ENCODE results near the gene TNS1.

The TNS1 gene

DNA sequence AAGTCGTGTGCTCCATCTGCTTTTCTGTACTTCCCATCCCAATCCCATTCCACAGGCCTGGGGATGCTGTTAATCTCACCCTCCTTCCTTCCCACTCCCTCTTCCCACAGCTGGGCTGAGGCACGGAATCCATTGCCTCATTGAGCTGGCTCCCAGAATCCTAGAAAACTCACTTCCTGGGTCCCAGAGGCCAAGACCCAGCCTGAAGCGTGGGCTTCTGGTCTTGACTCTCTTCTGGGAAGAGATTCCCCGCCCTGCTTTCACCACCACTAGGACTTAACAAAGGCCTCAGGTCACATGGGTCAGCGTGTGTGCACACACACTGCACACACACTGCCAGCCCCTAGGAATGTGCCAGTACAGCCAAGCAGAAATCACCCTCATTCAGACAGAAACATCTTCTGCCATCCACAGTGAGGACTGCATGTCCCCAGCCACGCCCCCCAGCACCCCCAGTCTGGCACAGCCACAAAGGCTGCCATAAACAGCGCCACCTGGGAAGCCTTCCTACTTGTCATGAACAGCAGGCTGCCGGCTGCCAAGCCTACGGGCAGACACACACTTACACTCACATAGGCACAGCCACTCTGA, 165.8 kb downstream of the TNS1 start:
- Histone ChIP-seq H3K4me2 (ENCODE audit: low read depth, low read length) (no peak overlapping the region), H2AFZ (ENCODE audit: low read length) (no peak overlapping the region), H3K27ac (ENCODE audit: low read length) (no peak overlapping the region)

GRCh38 chr2:217835931-217836891, 166.6 kb downstream of the TNS1 start:
- Histone ChIP-seq H3K4me2 (ENCODE audit: low read depth, low read length) (no peak overlapping the region), H3K9ac (ENCODE audit: low read length) (no peak overlapping the region), H4K20me1 (ENCODE audit: insufficient read depth, low read length) (no peaks in the 10 kb centered on the region), H3K79me2 (ENCODE audit: low read length) (no peaks in the 10 kb centered on the region), H3K36me3 (replicated peaks; ENCODE audit: insufficient read depth, low read length) (no peaks in the 10 kb centered on the region), H3K9me2 (replicated peaks; ENCODE audit: insufficient read depth, low read length) (no peaks in the 10 kb centered on the region), H3K4me1 (ENCODE audit: low read length) (no peaks in the 10 kb centered on the region), H3K27me3 (replicated peaks; ENCODE audit: insufficient read depth, low read length) (no peaks in the 10 kb centered on the region; the same call in 1 of the 2 replicates), H3K9me3 (replicated peaks; ENCODE audit: insufficient read depth, low read length) (no peaks in the 10 kb centered on the region), H3K27ac (ENCODE audit: low read length) (no peak overlapping the region), H3F3A (ENCODE audit: insufficient read depth, low read length) (no peaks in the 10 kb centered on the region), H2AFZ (ENCODE audit: low read length) (no peak overlapping the region), H3K4me3 (ENCODE audit: low read length) (no peak overlapping the region)
- TF ChIP-seq CTCF (IDR thresholded peaks at IDR 0.05; ENCODE audit: low read length), result no peak
- no peak for TF ChIP-seq EZH2phosphoT487 (IDR thresholded peaks at IDR 0.05; ENCODE audit: low read length)
- no peak for TF ChIP-seq EZH2 (optimal IDR thresholded peaks at IDR 0.05; ENCODE audit: low read depth, low read length)
- DNase-seq, result no peak

More for the DNA sequence above, 165.8 kb downstream of the TNS1 start:
- Histone ChIP-seq H3K4me3 (ENCODE audit: low read length) (no peak overlapping the region), H3K36me3 (replicated peaks; ENCODE audit: insufficient read depth, low read length) (no peaks in the 10 kb centered on the region), H4K20me1 (ENCODE audit: insufficient read depth, low read length) (no peaks in the 10 kb centered on the region), H3K9ac (ENCODE audit: low read length) (no peak overlapping the region), H3K4me1 (ENCODE audit: low read length) (no peaks in the 10 kb centered on the region), H3K79me2 (ENCODE audit: low read length) (no peaks in the 10 kb centered on the region), H3K9me3 (replicated peaks; ENCODE audit: insufficient read depth, low read length) (no peaks in the 10 kb centered on the region), H3F3A (ENCODE audit: insufficient read depth, low read length) (no peaks in the 10 kb centered on the region), H3K27me3 (replicated peaks; ENCODE audit: insufficient read depth, low read length) (no peaks in the 10 kb centered on the region; the same call in 1 of the 2 replicates), H3K9me2 (replicated peaks; ENCODE audit: insufficient read depth, low read length) (no peaks in the 10 kb centered on the region)
- no peak for DNase-seq
- TF ChIP-seq EZH2phosphoT487 (IDR thresholded peaks at IDR 0.05; ENCODE audit: low read length) (no peak), CTCF (IDR thresholded peaks at IDR 0.05; ENCODE audit: low read length) (no peak), EZH2 (optimal IDR thresholded peaks at IDR 0.05; ENCODE audit: low read depth, low read length) (no peak)

DNA sequence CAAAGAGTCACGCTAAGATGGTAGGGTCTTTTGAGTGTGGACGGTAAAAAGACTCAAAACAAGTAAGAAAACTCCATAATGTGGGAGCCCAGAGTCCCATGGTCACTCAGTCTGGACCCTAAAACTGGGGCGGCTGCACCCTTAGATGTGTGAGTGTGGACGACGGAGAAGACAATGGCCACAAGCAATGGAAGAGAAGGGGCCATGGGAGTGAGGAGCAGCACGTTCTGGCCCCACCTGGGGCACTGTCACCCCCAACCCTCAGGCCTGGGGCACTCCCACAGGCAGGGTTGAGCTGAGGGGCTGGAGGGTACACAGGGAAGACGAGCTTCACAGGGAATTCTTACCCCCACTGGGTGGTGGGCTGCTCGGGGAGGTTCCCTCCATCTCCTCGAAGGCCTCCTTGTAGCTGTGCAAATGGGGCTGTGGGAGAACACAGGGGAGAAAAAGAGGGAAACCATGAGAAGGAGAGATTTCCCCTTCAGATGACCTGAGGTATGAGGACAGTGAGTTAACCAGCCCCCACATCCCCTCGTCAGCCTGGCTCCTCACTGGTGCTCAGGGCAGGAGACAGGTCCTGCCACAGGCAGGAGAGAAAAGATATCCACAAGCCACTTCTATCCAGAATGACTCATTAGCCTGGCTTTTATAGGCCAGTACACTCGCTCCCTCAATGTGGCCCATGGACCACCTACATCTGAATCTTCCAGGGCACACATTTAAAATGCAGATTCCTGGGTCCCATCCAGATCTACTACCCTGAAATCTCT, 167.9 kb downstream of the TNS1 start:
- TF ChIP-seq CTCF (IDR thresholded peaks at IDR 0.05; ENCODE audit: low read length), result no peak
- TF ChIP-seq EZH2phosphoT487 (IDR thresholded peaks at IDR 0.05; ENCODE audit: low read length), result no peak
- TF ChIP-seq EZH2 (optimal IDR thresholded peaks at IDR 0.05; ENCODE audit: low read depth, low read length), result no peak
- no peak for DNase-seq
- no peaks in the 10 kb centered on the region for H3K36me3 ChIP-seq (replicated peaks; ENCODE audit: insufficient read depth, low read length)
- H2AFZ ChIP-seq (ENCODE audit: low read length), result no peak overlapping the region
- H3K4me2 ChIP-seq (ENCODE audit: low read depth, low read length), result no peak overlapping the region
- H3K79me2 ChIP-seq (ENCODE audit: low read length), result no peaks in the 10 kb centered on the region
- H3K27me3 ChIP-seq (replicated peaks; ENCODE audit: insufficient read depth, low read length), result no peaks in the 10 kb centered on the region; the same call in 1 of the 2 replicates
- H4K20me1 ChIP-seq (ENCODE audit: insufficient read depth, low read length), result no peaks in the 10 kb centered on the region
- no peaks in the 10 kb centered on the region for H3K9me3 ChIP-seq (replicated peaks; ENCODE audit: insufficient read depth, low read length)
- no peak overlapping the region for H3K9ac ChIP-seq (ENCODE audit: low read length)
- no peak overlapping the region for H3K4me3 ChIP-seq (ENCODE audit: low read length)
- no peaks in the 10 kb centered on the region for H3K9me2 ChIP-seq (replicated peaks; ENCODE audit: insufficient read depth, low read length)
- H3K27ac ChIP-seq (ENCODE audit: low read length), result no peak overlapping the region
- H3F3A ChIP-seq (ENCODE audit: insufficient read depth, low read length), result no peaks in the 10 kb centered on the region
- no peaks in the 10 kb centered on the region for H3K4me1 ChIP-seq (ENCODE audit: low read length)

Measured in MM.1S (cell line).